OCI-LY1 (cell line): Measurements from ENCODE around the gene TENM4.

Source experiments
- H2AFZ ChIP-seq: fragments of 200-600 bp; sonication (generic), shearing (Covaris generic); 2 replicates; pipeline ENCODE4 v1.6.0; 2014; ENCODE audit warnings: antibody characterized with exemption, mild to moderate bottlenecking, low read length
- H3F3A ChIP-seq: fragments of 200-600 bp; sonication (generic), shearing (Covaris generic); 2 replicates; pipeline ENCODE4 v1.6.0; 2014; ENCODE audit warnings: mild to moderate bottlenecking, antibody characterized with exemption, low read length, moderate library complexity; ENCODE audit not compliant: insufficient read depth
- H3K27ac ChIP-seq: fragments of 200-600 bp; sonication (generic); 2 replicates; pipeline ENCODE4 v1.5.1; 2014; ENCODE audit warnings: low read length, mixed run types, mild to moderate bottlenecking, low read depth; ENCODE audit not compliant: poor library complexity, severe bottlenecking
- H3K27me3 ChIP-seq: fragments of 200-600 bp; sonication (generic); 2 replicates; pipeline ENCODE4 v1.6.0; 2014; ENCODE audit warnings: antibody characterized with exemption, mild to moderate bottlenecking, low read length, moderate library complexity; ENCODE audit not compliant: insufficient read depth
- H3K36me3 ChIP-seq: fragments of 200-600 bp; sonication (generic); 2 replicates; pipeline ENCODE4 v1.6.1; 2014; ENCODE audit warnings: mild to moderate bottlenecking, antibody characterized with exemption, low read length, moderate library complexity, mixed read lengths; ENCODE audit not compliant: insufficient read depth
- H3K4me1 ChIP-seq: fragments of 200-600 bp; sonication (generic); 2 replicates; pipeline ENCODE4 v1.5.1; 2014; ENCODE audit warnings: mild to moderate bottlenecking, low read length, moderate library complexity; ENCODE audit not compliant: insufficient read depth, severe bottlenecking
- H3K4me2 ChIP-seq: fragments of 200-600 bp; sonication (generic), shearing (Covaris generic); 2 replicates; pipeline ENCODE4 v1.6.1; 2014; ENCODE audit warnings: low read length
- H3K4me3 ChIP-seq: fragments of 200-600 bp; sonication (generic); 2 replicates; pipeline ENCODE4 v1.5.1; 2014; ENCODE audit warnings: low read length, low read depth, mild to moderate bottlenecking, mixed read lengths; ENCODE audit not compliant: poor library complexity, severe bottlenecking
- H3K79me2 ChIP-seq: fragments of 200-600 bp; shearing (Covaris generic); 2 replicates; pipeline ENCODE4 v1.6.1; 2016; ENCODE audit warnings: mixed run types, low read length, mixed read lengths; ENCODE audit not compliant: insufficient read depth
- H3K9ac ChIP-seq: fragments of 200-600 bp; sonication (generic), shearing (Covaris generic); 2 replicates; pipeline ENCODE4 v1.6.1; 2014; ENCODE audit warnings: mild to moderate bottlenecking, low read length, mixed read lengths
- H3K9me2 ChIP-seq: fragments of 200-600 bp; sonication (generic), shearing (Covaris generic); 2 replicates; pipeline ENCODE4 v1.6.1; 2014; ENCODE audit warnings: low read depth, mild to moderate bottlenecking, low read length, mixed read lengths
- H3K9me3 ChIP-seq: fragments of 200-600 bp; shearing (Covaris generic); 2 replicates; pipeline ENCODE4 v1.6.1; 2014; ENCODE audit warnings: low read length, mixed read lengths
- H4K20me1 ChIP-seq: fragments of 200-600 bp; sonication (generic), shearing (Covaris generic); 2 replicates; pipeline ENCODE4 v1.6.0; 2016; ENCODE audit warnings: mild to moderate bottlenecking, low read length; ENCODE audit not compliant: insufficient read depth
- CTCF ChIP-seq: fragments of 200-600 bp; sonication (generic), shearing (Covaris generic); IDR thresholded peaks from 2 replicates; pipeline ENCODE4 v1.5.1; 2017; ENCODE audit warnings: mild to moderate bottlenecking, antibody characterized with exemption, low read length, moderate library complexity, mixed read lengths
- EZH2 ChIP-seq: fragments of 200-600 bp; sonication (generic), shearing (Covaris generic); IDR thresholded peaks from 2 replicates; pipeline ENCODE4 v1.8.0; 2017; ENCODE audit warnings: borderline replicate concordance, mixed run types, mild to moderate bottlenecking, antibody characterized with exemption, low read length, moderate library complexity, mixed read lengths

Gene TENM4

GRCh38 chr11:79019277-79019676, 421.6 kb downstream of the TENM4 start:
- no peaks in the 10 kb centered on the region for H3F3A ChIP-seq
- no peaks in the 10 kb centered on the region for H3K4me1 ChIP-seq
- no peak for TF ChIP-seq CTCF
- TF ChIP-seq EZH2, result no peak
- no peak overlapping the region for H2AFZ ChIP-seq
- no peaks in the 10 kb centered on the region for H3K9me2 ChIP-seq
- H3K27me3 ChIP-seq, result no peaks in the 10 kb centered on the region
- no peaks in the 10 kb centered on the region for H3K36me3 ChIP-seq
- no peaks in the 10 kb centered on the region for H3K9me3 ChIP-seq
- no peaks in the 10 kb centered on the region for H4K20me1 ChIP-seq
- H3K4me2 ChIP-seq, result no peak overlapping the region
- H3K4me3 ChIP-seq, result no peak overlapping the region
- no peaks in the 10 kb centered on the region for H3K79me2 ChIP-seq
- H3K27ac ChIP-seq, result no peak overlapping the region
- no peak overlapping the region for H3K9ac ChIP-seq

- no peaks in the 10 kb centered on the region for H3K9me2 ChIP-seq
- no peak overlapping the region for H3K4me3 ChIP-seq
- no peaks in the 10 kb centered on the region for H4K20me1 ChIP-seq
- H3K4me2 ChIP-seq, result no peak overlapping the region
- no peaks in the 10 kb centered on the region for H3K27me3 ChIP-seq
- no peaks in the 10 kb centered on the region for H3K36me3 ChIP-seq
- H3K9me3 ChIP-seq, result no peaks in the 10 kb centered on the region
- no peak overlapping the region for H3K27ac ChIP-seq
- no peak overlapping the region for H2AFZ ChIP-seq
- TF ChIP-seq EZH2, result no peak
- no peak for TF ChIP-seq CTCF
- H3K79me2 ChIP-seq, result no peaks in the 10 kb centered on the region
- no peaks in the 10 kb centered on the region for H3F3A ChIP-seq
- H3K4me1 ChIP-seq, result no peaks in the 10 kb centered on the region
- H3K9ac ChIP-seq, result no peak overlapping the region
These were observed 422.4 kb downstream of the TENM4 start for GRCh38 chr11:79018371-79018849.

GRCh38 chr11:79017811-79018210, 423.0 kb downstream of the TENM4 start:
- H3K4me1 ChIP-seq, result no peaks in the 10 kb centered on the region
- H3K4me3 ChIP-seq, result no peak overlapping the region
- no peaks in the 10 kb centered on the region for H3K9me2 ChIP-seq
- no peak overlapping the region for H3K4me2 ChIP-seq
- H4K20me1 ChIP-seq, result no peaks in the 10 kb centered on the region
- H3K36me3 ChIP-seq, result no peaks in the 10 kb centered on the region
- no peak overlapping the region for H3K27ac ChIP-seq
- H2AFZ ChIP-seq, result no peak overlapping the region
- H3K9me3 ChIP-seq, result no peaks in the 10 kb centered on the region
- no peaks in the 10 kb centered on the region for H3K27me3 ChIP-seq
- H3K9ac ChIP-seq, result no peak overlapping the region
- H3F3A ChIP-seq, result no peaks in the 10 kb centered on the region
- TF ChIP-seq EZH2, result no peak
- no peak for TF ChIP-seq CTCF
- no peaks in the 10 kb centered on the region for H3K79me2 ChIP-seq
